Measurements from ENCODE around the gene ARHGEF3. TPM values are rescaled to one million over a fixed set of nuclear protein-coding genes. Genes with fewer than 3 reads are reported as not detected.

Gene ARHGEF3
- total and polyA plus RNA-seq, 9 donors, result 23.5 to 48.2 (median 39.5) TPM

DNA sequence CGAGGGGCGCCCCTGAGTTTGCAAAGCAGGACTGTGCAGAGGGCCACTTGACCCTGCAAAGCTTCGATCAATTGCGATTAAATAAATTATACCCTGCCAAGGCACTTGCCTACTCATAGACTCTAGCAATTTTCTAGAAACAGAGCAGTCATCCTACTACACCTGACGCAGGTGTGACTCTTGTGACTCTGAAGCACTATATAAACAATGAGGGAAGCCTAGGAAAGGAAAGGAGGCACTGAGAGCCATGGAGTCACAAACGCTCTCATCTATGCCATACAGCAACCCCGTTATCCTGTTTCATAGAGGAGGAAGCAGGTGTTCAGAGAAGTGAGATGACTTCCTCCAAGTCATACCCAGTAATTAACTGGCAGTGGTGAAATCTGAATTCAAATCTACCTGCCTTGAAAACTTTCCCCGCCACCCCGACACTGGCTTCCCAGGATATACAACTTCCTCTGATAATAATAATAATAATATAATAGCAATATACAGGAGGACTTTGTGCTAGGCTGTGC is 14.4 kb downstream of the ARHGEF3 start:
- Histone ChIP-seq H3K36me3 (no peaks in the 10 kb centered on the region), H3K4me1 (ENCODE audit: insufficient read depth) (peaks cover 16% of the 10 kb centered on the region), H3K27me3 (no peaks in the 10 kb centered on the region), H3K9me3 (no peaks in the 10 kb centered on the region), H3K4me3 (no peak overlapping the region), H3K27ac (peak overlapping the region in 1 of 2 donors; percentile 4)
- DNase-seq, result no peak
- TF ChIP-seq CTCF (IDR thresholded peaks at IDR 0.05) (no peak), POLR2A (IDR thresholded peaks at IDR 0.05) (no peak), EP300 (IDR thresholded peaks at IDR 0.05) (no peak)
- 83 to 92% (median 89%) methylated on average over 9 of the region's 9 CpGs for WGBS, 3 donors
- intact Hi-C loops (cut with DNase I), result no loop called here

- Histone ChIP-seq H3K4me3 (no peak overlapping the region), H3K9me3 (no peaks in the 10 kb centered on the region), H3K36me3 (no peaks in the 10 kb centered on the region), H3K27me3 (no peaks in the 10 kb centered on the region), H3K4me1 (ENCODE audit: insufficient read depth) (peaks cover 13% of the 10 kb centered on the region), H3K27ac (peak overlapping the region in 1 of 2 donors; percentile 37)
- TF ChIP-seq EP300 (IDR thresholded peaks at IDR 0.05) (no peak), POLR2A (IDR thresholded peaks at IDR 0.05) (no peak), CTCF (IDR thresholded peaks at IDR 0.05) (no peak)
- intact Hi-C loops (cut with DNase I), result no loop called here
- DNase-seq, result no peak
- 83 to 90% (median 89%) methylated on average over 4 of the region's 4 CpGs for WGBS, 3 donors
These were observed 16.2 kb downstream of the ARHGEF3 start for GRCh38 chr3:56785499-56785898.

DNA sequence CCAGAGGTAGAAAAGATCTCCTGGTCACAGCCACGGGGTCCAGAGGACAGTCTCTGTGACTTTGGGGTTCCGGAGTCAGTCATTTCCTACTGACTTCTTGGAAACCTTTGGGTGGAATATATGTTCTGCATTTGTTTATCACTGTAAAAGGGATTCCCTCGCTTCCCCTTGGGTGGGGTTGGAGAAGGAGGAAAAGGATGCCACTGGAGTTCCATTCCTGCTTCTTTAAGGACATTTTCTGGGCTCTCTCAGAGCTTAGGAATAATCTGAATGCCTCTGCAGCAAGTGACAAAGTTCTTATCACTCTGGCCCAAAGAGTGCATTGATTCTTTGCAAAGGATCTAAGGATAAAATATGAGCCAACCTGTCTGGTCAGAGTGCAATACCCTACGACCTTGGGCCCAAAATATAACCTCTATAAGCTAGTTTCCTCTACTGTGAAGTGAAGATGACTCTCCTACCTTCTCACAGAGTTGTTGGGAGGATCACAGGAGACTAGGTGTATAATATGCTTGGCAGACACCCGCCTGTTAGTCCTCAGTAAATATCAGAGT is 17.2 kb downstream of the ARHGEF3 start:
- Histone ChIP-seq H3K4me3 (no peak overlapping the region), H3K9me3 (no peaks in the 10 kb centered on the region), H3K27ac (peak overlapping the region in 1 of 2 donors; percentile 8), H3K27me3 (no peaks in the 10 kb centered on the region), H3K36me3 (no peaks in the 10 kb centered on the region), H3K4me1 (ENCODE audit: insufficient read depth) (peaks cover 13% of the 10 kb centered on the region)
- TF ChIP-seq POLR2A (IDR thresholded peaks at IDR 0.05) (no peak), CTCF (IDR thresholded peaks at IDR 0.05) (no peak), EP300 (IDR thresholded peaks at IDR 0.05) (no peak)
- intact Hi-C loops (cut with DNase I), result no loop called here
- 83 to 92% (median 90%) methylated on average over 5 of the region's 5 CpGs for WGBS, 3 donors
- DNase-seq, result no peak

DNA sequence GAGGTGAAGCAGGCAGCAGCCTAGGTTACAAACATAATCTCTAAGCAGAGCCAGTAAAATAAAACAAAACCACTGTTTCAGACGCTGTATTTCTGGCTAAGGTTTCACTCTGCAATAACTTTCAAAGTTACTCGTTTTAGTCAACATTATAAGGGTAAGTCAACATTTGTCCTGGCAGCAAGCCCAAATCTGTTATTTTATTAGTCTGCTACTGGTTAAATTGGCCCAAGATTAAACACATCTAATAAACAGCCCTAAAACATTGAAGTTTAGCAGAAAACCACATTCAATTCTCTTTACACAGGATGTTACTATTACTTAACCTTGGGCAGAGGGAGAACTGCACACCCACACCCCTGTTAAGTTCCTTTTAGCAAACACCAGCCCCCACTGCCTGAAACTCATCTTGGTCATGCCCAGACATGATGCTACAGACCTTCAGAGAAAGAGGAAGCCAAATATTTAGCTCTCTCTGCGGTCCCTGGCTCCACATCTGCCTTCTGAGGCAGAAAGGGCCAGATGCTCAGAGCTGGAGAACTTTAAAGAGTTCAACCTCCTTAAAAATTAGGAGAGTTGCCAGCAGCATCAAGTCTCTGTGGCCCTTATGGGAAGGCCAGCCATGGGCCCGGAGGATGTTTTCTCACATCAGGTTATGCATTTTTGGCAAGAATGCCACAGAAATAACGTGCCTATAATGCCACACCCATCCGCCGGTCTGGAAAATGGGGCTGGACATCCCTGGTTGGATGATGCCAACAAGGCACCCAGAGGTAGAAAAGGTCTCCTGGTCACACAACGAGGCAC is 17.9 kb downstream of the ARHGEF3 start:
- intact Hi-C loops (cut with DNase I), result no loop called here
- Histone ChIP-seq H3K4me3 (no peak overlapping the region), H3K36me3 (no peaks in the 10 kb centered on the region), H3K4me1 (ENCODE audit: insufficient read depth) (peaks cover 13% of the 10 kb centered on the region), H3K9me3 (no peaks in the 10 kb centered on the region), H3K27me3 (no peaks in the 10 kb centered on the region), H3K27ac (peak overlapping the region in 1 of 2 donors; percentile 8)
- WGBS, 3 donors, result 30 to 39% (median 33%) methylated on average over 8 of the region's 8 CpGs
- DNase-seq, result peak in 2 of 5 donors; percentile 38 to 47
- TF ChIP-seq EP300 (IDR thresholded peaks at IDR 0.05), result no peak
- TF ChIP-seq CTCF (IDR thresholded peaks at IDR 0.05), result no peak
- no peak for TF ChIP-seq POLR2A (IDR thresholded peaks at IDR 0.05)

All from ovary (tissue), 9 donors.